CD14-positive monocyte (primary cell): ENCODE measurements around the gene ZSCAN10. TPM values are rescaled to one million over a fixed set of nuclear protein-coding genes. Genes with fewer than 3 reads are reported as not detected.
A peak's percentile ranks its signal among the peaks of the same experiment; 100 is the strongest.

ENCODE experiments used
- DNase-seq, 3 donors: peaks; one replicate each; pipeline ENCODE4 v3.0.0-alpha.2; 2011 to 2022
- H2AFZ ChIP-seq: 2 replicates; pipeline ENCODE4 v1.6.0; 2012; ENCODE audit warnings: mild to moderate bottlenecking, low read depth, low read length, inconsistent platforms; ENCODE audit not compliant: insufficient read depth, poor library complexity, severe bottlenecking
- H3K27ac ChIP-seq, 2 donors: 1 replicate in 1 of 2; 2 replicates in 1 of 2; pipeline ENCODE4 v1.5.1; 2012 to 2013; ENCODE audit warnings: low read length in 2 of 2, control low read depth in 1 of 2, inconsistent platforms in 1 of 2, low read depth in 1 of 2, mild to moderate bottlenecking in 1 of 2
- H3K27me3 ChIP-seq, 2 donors: one replicate each; pipeline versions ENCODE4 v1.6.0 to v1.6.1; 2011 to 2013; ENCODE audit warnings: low read length in 2 of 2; ENCODE audit not compliant: control insufficient read depth in 2 of 2, insufficient read depth in 2 of 2
- H3K36me3 ChIP-seq, 2 donors: replicated peaks in 1 of 2; 1 replicate in 1 of 2; 2 replicates in 1 of 2; pipeline versions ENCODE4 v1.5.1 to v1.6.1; 2012 to 2013; ENCODE audit warnings: low read length in 2 of 2, control low read depth in 1 of 2, inconsistent platforms in 1 of 2, mild to moderate bottlenecking in 1 of 2; ENCODE audit not compliant: insufficient read depth in 2 of 2, control insufficient read depth in 1 of 2
- H3K4me1 ChIP-seq, 2 donors: 1 replicate in 1 of 2; 2 replicates in 1 of 2; pipeline versions ENCODE4 v1.5.1 to v1.6.1; 2012 to 2013; ENCODE audit warnings: low read length in 2 of 2, control low read depth in 1 of 2, inconsistent platforms in 1 of 2, mild to moderate bottlenecking in 1 of 2, moderate library complexity in 1 of 2; ENCODE audit not compliant: insufficient read depth in 2 of 2, control insufficient read depth in 1 of 2
- H3K4me2 ChIP-seq: replicated peaks from 2 replicates; pipeline ENCODE3; 2012; ENCODE audit warnings: low read length, moderate library complexity, mild to moderate bottlenecking; ENCODE audit not compliant: poor library complexity, severe bottlenecking; ENCODE audit errors: extremely low read depth
- H3K4me3 ChIP-seq, 3 experiments: fragments of 200-600 bp in 1 of 3; sonication (generic) in 1 of 3; replicated peaks in 1 of 3; 1 replicate in 2 of 3; 2 replicates in 1 of 3; pipeline ENCODE4 v1.5.1; 2011 to 2013; ENCODE audit warnings: low read length in 3 of 3, mild to moderate bottlenecking in 3 of 3, control low read depth in 2 of 3, low read depth in 2 of 3, inconsistent platforms in 1 of 3, moderate library complexity in 1 of 3
- H3K79me2 ChIP-seq: 2 replicates; pipeline ENCODE4 v1.6.0; 2012; ENCODE audit warnings: mild to moderate bottlenecking, control low read depth, inconsistent platforms, low read length, moderate library complexity; ENCODE audit not compliant: insufficient read depth
- H3K9ac ChIP-seq: 2 replicates; pipeline ENCODE4 v1.6.0; 2017; ENCODE audit warnings: low read length, mild to moderate bottlenecking; ENCODE audit not compliant: insufficient read depth, poor library complexity, severe bottlenecking
- H3K9me3 ChIP-seq, 2 donors: replicated peaks in 1 of 2; 1 replicate in 1 of 2; 2 replicates in 1 of 2; pipeline versions ENCODE4 v1.5.1 to v1.6.1; 2012 to 2013; ENCODE audit warnings: low read length in 2 of 2, control low read depth in 1 of 2; ENCODE audit not compliant: control insufficient read depth in 1 of 2, insufficient read depth in 1 of 2
- H4K20me1 ChIP-seq: 2 replicates; pipeline ENCODE4 v1.6.0; 2012; ENCODE audit warnings: mild to moderate bottlenecking, low read length, control low read depth, moderate library complexity; ENCODE audit not compliant: insufficient read depth
- H3K27ac Mint-ChIP-seq, 7 donors: one replicate each; pipeline ENCODE4 v1.8.0; 2020; ENCODE audit warnings: mild to moderate bottlenecking in 7 of 7, mixed read lengths in 7 of 7, moderate library complexity in 6 of 7, inconsistent platforms in 2 of 7
- H3K27me3 Mint-ChIP-seq, 3 donors: one replicate each; pipeline ENCODE4 v1.8.0; 2021 to 2022; ENCODE audit warnings: low read depth in 3 of 3, mild to moderate bottlenecking in 3 of 3, mixed read lengths in 3 of 3, moderate library complexity in 3 of 3, inconsistent platforms in 1 of 3
- H3K36me3 Mint-ChIP-seq, 2 donors: one replicate each; pipeline ENCODE4 v1.8.0; 2020; ENCODE audit warnings: mixed read lengths in 2 of 2, inconsistent platforms in 1 of 2, mild to moderate bottlenecking in 1 of 2
- H3K4me1 Mint-ChIP-seq: one replicate; pipeline ENCODE4 v1.8.0; 2020; ENCODE audit warnings: mild to moderate bottlenecking, mixed read lengths
- H3K4me3 Mint-ChIP-seq, 2 donors: one replicate each; pipeline ENCODE4 v1.8.0; 2020; ENCODE audit warnings: mild to moderate bottlenecking in 2 of 2, mixed read lengths in 2 of 2, moderate library complexity in 1 of 2
- H3K9me3 Mint-ChIP-seq, 7 donors: one replicate each; pipeline ENCODE4 v1.8.0; 2020 to 2022; ENCODE audit warnings: mixed read lengths in 7 of 7, mild to moderate bottlenecking in 6 of 7, moderate library complexity in 6 of 7, inconsistent platforms in 2 of 7
- WGBS: methylation state at CpG from one replicate; pipeline ENCODE4 v1.1.5; 2013; ENCODE audit warnings: missing lambda C conversion rate; ENCODE audit not compliant: insufficient coverage; 5-methylcytosine and 5-hydroxymethylcytosine counted together
- intact Hi-C, 2 donors: fragments of 100-400 bp; cut with micrococcal nuclease; formaldehyde crosslinking; loops; one replicate each; pipeline versions ENCODE4 v1.15.0 to v1.15.1; 2023
- polyA plus RNA-seq, 3 donors: library from polyadenylated mRNA; depleted of rRNA in 1 of 3; unstranded in 2 of 3; stranded (reverse) in 1 of 3; fragments of 300-500 nt in 2 of 3; fragments of >200 nt in 1 of 3; fragmentation: Illumina TruSeq in 2 of 3; gene quantifications; 1 replicate in 2 of 3; 2 replicates in 1 of 3; pipeline ENCODE4 v1.2.3, GENCODE V29; 2012 to 2021
- TF ChIP-seq, protein P1 (sequence below): fragments of 200-600 bp; IDR thresholded peaks from one replicate; pipeline ENCODE4 v1.8.0; 2022; ENCODE audit warnings: antibody characterized with exemption, mild to moderate bottlenecking

Gene ZSCAN10
- polyA plus RNA-seq, 3 donors = 0.29 TPM; not detected in 2

GRCh38 chr16:3148256-3149192 lies 49.4 kb upstream of the ZSCAN10 start:
- H3K9me3 Mint-ChIP-seq = peaks cover 0 to 10% (median 6%) of the 10 kb centered on the region in 7 donors
- H3K9ac ChIP-seq = no peak overlapping the region
- no peak for DNase-seq
- TF ChIP-seq, protein P1, sequence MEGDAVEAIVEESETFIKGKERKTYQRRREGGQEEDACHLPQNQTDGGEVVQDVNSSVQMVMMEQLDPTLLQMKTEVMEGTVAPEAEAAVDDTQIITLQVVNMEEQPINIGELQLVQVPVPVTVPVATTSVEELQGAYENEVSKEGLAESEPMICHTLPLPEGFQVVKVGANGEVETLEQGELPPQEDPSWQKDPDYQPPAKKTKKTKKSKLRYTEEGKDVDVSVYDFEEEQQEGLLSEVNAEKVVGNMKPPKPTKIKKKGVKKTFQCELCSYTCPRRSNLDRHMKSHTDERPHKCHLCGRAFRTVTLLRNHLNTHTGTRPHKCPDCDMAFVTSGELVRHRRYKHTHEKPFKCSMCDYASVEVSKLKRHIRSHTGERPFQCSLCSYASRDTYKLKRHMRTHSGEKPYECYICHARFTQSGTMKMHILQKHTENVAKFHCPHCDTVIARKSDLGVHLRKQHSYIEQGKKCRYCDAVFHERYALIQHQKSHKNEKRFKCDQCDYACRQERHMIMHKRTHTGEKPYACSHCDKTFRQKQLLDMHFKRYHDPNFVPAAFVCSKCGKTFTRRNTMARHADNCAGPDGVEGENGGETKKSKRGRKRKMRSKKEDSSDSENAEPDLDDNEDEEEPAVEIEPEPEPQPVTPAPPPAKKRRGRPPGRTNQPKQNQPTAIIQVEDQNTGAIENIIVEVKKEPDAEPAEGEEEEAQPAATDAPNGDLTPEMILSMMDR = no peak
- no peaks in the 10 kb centered on the region for H3K79me2 ChIP-seq
- intact Hi-C loops = no loop called here
- H3K36me3 Mint-ChIP-seq = peaks cover under 1 to 2% of the 10 kb centered on the region in 2 donors
- 93% methylated on average over 7 of the region's 13 CpGs for WGBS
- no peaks in the 10 kb centered on the region for H4K20me1 ChIP-seq
- H3K27me3 Mint-ChIP-seq = peaks cover 24 to 42% (median 37%) of the 10 kb centered on the region in 3 donors
- peak overlapping the region in 1 of 2 donors; percentile 87 for H3K4me3 Mint-ChIP-seq
- no peak overlapping the region for H3K4me3 ChIP-seq
- H3K4me1 Mint-ChIP-seq = peaks cover 29% of the 10 kb centered on the region
- no peaks in the 10 kb centered on the region for H3K9me3 ChIP-seq
- H3K27me3 ChIP-seq = peaks cover 4 to 26% of the 10 kb centered on the region in 2 donors
- no peak overlapping the region for H2AFZ ChIP-seq
- no peak overlapping the region for H3K27ac Mint-ChIP-seq
- no peak overlapping the region for H3K4me2 ChIP-seq
- no peaks in the 10 kb centered on the region for H3K36me3 ChIP-seq
- no peak overlapping the region for H3K27ac ChIP-seq
- peaks cover 33 to 38% of the 10 kb centered on the region in 2 donors for H3K4me1 ChIP-seq

- H3K9me3 ChIP-seq = no peaks in the 10 kb centered on the region
- peaks cover 28% of the 10 kb centered on the region for H3K4me1 Mint-ChIP-seq
- no peak overlapping the region for H3K9ac ChIP-seq
- peaks cover 4 to 18% of the 10 kb centered on the region in 2 donors for H3K27me3 ChIP-seq
- H3K4me1 ChIP-seq = peaks cover 32 to 36% of the 10 kb centered on the region in 2 donors
- no peak overlapping the region for H3K4me3 ChIP-seq
- no peaks in the 10 kb centered on the region for H4K20me1 ChIP-seq
- peaks cover 0 to 9% (median 6%) of the 10 kb centered on the region in 7 donors for H3K9me3 Mint-ChIP-seq
- H3K4me3 Mint-ChIP-seq = no peak overlapping the region
- H3K27me3 Mint-ChIP-seq = peaks cover 18 to 39% (median 31%) of the 10 kb centered on the region in 3 donors
- peaks cover 0 to 5% of the 10 kb centered on the region in 2 donors for H3K36me3 ChIP-seq
- H3K79me2 ChIP-seq = no peaks in the 10 kb centered on the region
- no peak overlapping the region for H3K27ac ChIP-seq
- no peak overlapping the region for H3K27ac Mint-ChIP-seq
- peaks cover 3 to 6% of the 10 kb centered on the region in 2 donors for H3K36me3 Mint-ChIP-seq
- no peak overlapping the region for H2AFZ ChIP-seq
- DNase-seq = no peak
- intact Hi-C loops = no loop called here
- H3K4me2 ChIP-seq = no peak overlapping the region
- WGBS = 93% methylated on average over 5 of the region's 5 CpGs
- TF ChIP-seq, protein P1 = no peak
These were observed 48.6 kb upstream of the ZSCAN10 start for GRCh38 chr16:3147757-3148104.
